HCT116 (cell line): Measurements from ENCODE around the gene SLC44A4. TPM values are rescaled to one million over a fixed set of nuclear protein-coding genes. Genes with fewer than 3 reads are reported as not detected.
"Not testable (repeated sequence)": the region's sequence is repeated elsewhere in the genome, so short reads cannot be mapped to it uniquely, and the experiment has no call there.

Source experiments
- ATAC-seq: fragments of 200-7000 bp; cut with Tn5 transposase; 2 replicates; pipeline ENCODE4 v1.9.1; 2020; ENCODE audit warnings: mild to moderate bottlenecking, moderate library complexity
- BruUV-seq: library from RNA; stranded (reverse); fragments of 400-500 nt; replicated peaks from 2 replicates; lab custom pipeline; 2021; lab: Mats Ljungman, UMichigan
- CTCF ChIA-PET: fragments of 300-600 bp; sonication (Branson Sonifier 250); formaldehyde crosslinking; loops from one replicate; lab custom pipeline; 2021; ENCODE audit warnings: antibody characterized with exemption; lab: Charles Lee
- POLR2A ChIA-PET: fragments of 300-600, 350-600 bp; sonication (Branson Sonifier 250); formaldehyde crosslinking; loops from one replicate; lab custom pipeline; 2021; ENCODE audit warnings: antibody characterized with exemption; lab: Charles Lee
- RAD21 ChIA-PET, 2 experiments: fragments of 300-600 bp; sonication (Branson Sonifier 250); formaldehyde crosslinking; loops; one replicate each; lab custom pipeline; 2023; ENCODE audit warnings: low total read pairs in 2 of 2; ENCODE audit not compliant: uncharacterized antibody in 2 of 2, unreplicated experiment in 2 of 2, low non-redundant PET in 1 of 2; lab: Charles Lee
- DNase-seq: peaks from one replicate; pipeline ENCODE4 v3.0.0-alpha.2; 2010; ENCODE audit warnings: low read depth, low spot score
- H2AFZ ChIP-seq: fragments of 200-600 bp; shearing (Covaris generic), sonication (generic); 2 replicates; pipeline ENCODE4 v1.6.1; 2017; ENCODE audit warnings: low read depth, mixed run types, mixed read lengths, antibody characterized with exemption, low read length; ENCODE audit not compliant: poor library complexity, severe bottlenecking
- H3K27ac ChIP-seq: 2 replicates; pipeline ENCODE4 v1.5.1; 2012; ENCODE audit warnings: low read depth, low read length
- H3K27me3 ChIP-seq: fragments of 200-600 bp; sonication (generic); 2 replicates; pipeline ENCODE4 v1.6.1; 2016; ENCODE audit warnings: mixed run types, low read length, mixed read lengths; ENCODE audit not compliant: insufficient read depth
- H3K36me3 ChIP-seq, 2 experiments: fragments of 200-500 bp in 1 of 2; fragments of 200-600 bp in 1 of 2; sonication (Bioruptor generic) in 1 of 2; sonication (generic) in 1 of 2; 2 replicates each; pipeline versions ENCODE4 v1.5.1 to v1.6.1; 2014 to 2016; ENCODE audit warnings: low read length in 2 of 2, inconsistent platforms in 1 of 2, mixed read lengths in 1 of 2, mixed run types in 1 of 2; ENCODE audit not compliant: insufficient read depth in 2 of 2, control insufficient read depth in 1 of 2
- H3K4me1 ChIP-seq, 2 experiments: fragments of 200-600 bp in 1 of 2; sonication (generic) in 1 of 2; 2 replicates each; pipeline versions ENCODE4 v1.5.1 to v1.6.1; 2012 to 2017; ENCODE audit warnings: low read length in 2 of 2, inconsistent platforms in 1 of 2, mild to moderate bottlenecking in 1 of 2, mixed read lengths in 1 of 2, mixed run types in 1 of 2, moderate library complexity in 1 of 2; ENCODE audit not compliant: insufficient read depth in 2 of 2, control insufficient read depth in 1 of 2
- H3K4me2 ChIP-seq: fragments of 200-600 bp; sonication (generic); 2 replicates; pipeline ENCODE4 v1.6.1; 2017; ENCODE audit warnings: mixed run types, low read length, mixed read lengths
- H3K4me3 ChIP-seq, 2 experiments: fragments of 200-600 bp in 1 of 2; sonication (generic) in 1 of 2; replicated peaks in 1 of 2; 2 replicates each; pipeline ENCODE4 v1.5.1; 2011 to 2016; ENCODE audit warnings: low read length in 2 of 2, control low read depth in 1 of 2, low read depth in 1 of 2, mild to moderate bottlenecking in 1 of 2, mixed read lengths in 1 of 2, mixed run types in 1 of 2
- H3K79me2 ChIP-seq: fragments of 200-600 bp; sonication (generic); 2 replicates; pipeline ENCODE4 v1.6.1; 2017; ENCODE audit warnings: mild to moderate bottlenecking, mixed run types, low read length, moderate library complexity, mixed read lengths; ENCODE audit not compliant: insufficient read depth
- H3K9ac ChIP-seq: fragments of 200-600 bp; sonication (generic); 2 replicates; pipeline ENCODE4 v1.6.1; 2016; ENCODE audit warnings: low read length, mixed read lengths
- H3K9me2 ChIP-seq: fragments of 200-600 bp; sonication (generic), shearing (Covaris generic); 2 replicates; pipeline ENCODE4 v1.6.1; 2017; ENCODE audit warnings: mixed run types, mild to moderate bottlenecking, moderate library complexity; ENCODE audit not compliant: insufficient read depth
- H3K9me3 ChIP-seq, 2 experiments: fragments of 200-500 bp in 1 of 2; fragments of 200-600 bp in 1 of 2; sonication (Bioruptor generic) in 1 of 2; sonication (generic) in 1 of 2; 2 replicates each; pipeline ENCODE4 v1.6.1; 2014 to 2017; ENCODE audit warnings: low read length in 2 of 2, mixed read lengths in 2 of 2, inconsistent platforms in 1 of 2, low read depth in 1 of 2, mild to moderate bottlenecking in 1 of 2, mixed run types in 1 of 2, moderate library complexity in 1 of 2; ENCODE audit not compliant: control insufficient read depth in 1 of 2, insufficient read depth in 1 of 2
- H4K20me1 ChIP-seq: fragments of 200-600 bp; sonication (generic), shearing (Covaris generic); 2 replicates; pipeline ENCODE4 v1.6.1; 2017; ENCODE audit warnings: mixed run types, mild to moderate bottlenecking, moderate library complexity; ENCODE audit not compliant: insufficient read depth
- CBX3 ChIP-seq: IDR thresholded peaks from 2 replicates; pipeline ENCODE4 v1.6.1; 2012; ENCODE audit warnings: low read depth
- CEBPB ChIP-seq: IDR thresholded peaks from 2 replicates; pipeline ENCODE4 v1.6.1; 2012; ENCODE audit warnings: low read depth
- EZH2 ChIP-seq: fragments of 200-600 bp; sonication (generic); IDR thresholded peaks from 2 replicates; pipeline ENCODE4 v1.6.1; 2017; ENCODE audit warnings: antibody characterized with exemption, mixed run types
- SRF ChIP-seq: IDR thresholded peaks from 2 replicates; pipeline ENCODE4 v1.6.1; 2012; ENCODE audit warnings: low read depth
- TCF7L2 ChIP-seq: IDR thresholded peaks from 2 replicates; pipeline ENCODE4 v1.7.0; 2011; ENCODE audit warnings: borderline replicate concordance, inconsistent platforms; ENCODE audit not compliant: insufficient read depth, insufficient read length; ENCODE audit errors: extremely low read depth
- ZBTB33 ChIP-seq: IDR thresholded peaks from 2 replicates; pipeline ENCODE4 v1.6.1; 2011; ENCODE audit warnings: mild to moderate bottlenecking, low read length, moderate library complexity; ENCODE audit not compliant: insufficient replicate concordance; ENCODE audit errors: extremely low read depth
- ZFX ChIP-seq: fragments of 450-650 bp; IDR thresholded peaks from 2 replicates; pipeline ENCODE4 v1.6.1; 2017
- ZNF274 ChIP-seq: fragments of 200-500 bp; sonication (Bioruptor generic); IDR thresholded peaks from 2 replicates; pipeline ENCODE4 v1.6.1; 2014; ENCODE audit warnings: mild to moderate bottlenecking, low read depth, low read length, inconsistent platforms
- intact Hi-C: fragments of 100-400 bp; cut with micrococcal nuclease; formaldehyde crosslinking; loops from 2 replicates; pipeline ENCODE4 v1.10.0; 2022
- total RNA-seq: library from RNA; stranded (reverse); gene quantifications from one replicate; pipeline ENCODE4 v1.2.1, GENCODE V29; 2021; ENCODE audit not compliant: unreplicated experiment
- TF ChIP-seq, protein P1 (sequence below): IDR thresholded peaks from 2 replicates; pipeline ENCODE4 v1.6.1; 2012
- TF ChIP-seq, protein P2 (sequence below): IDR thresholded peaks from 2 replicates; pipeline ENCODE4 v1.6.1; 2012; ENCODE audit warnings: low read depth

Gene SLC44A4
- total RNA-seq, 1 experiment from 2014 or later, result 0.74 TPM

GRCh38 chr6:31864123-31864562 is 14.7 kb downstream of the SLC44A4 start:
- H3K9me2 ChIP-seq, DNase-seq, RAD21 ChIA-PET, ATAC-seq, H3K9me3 ChIP-seq, H3K36me3 ChIP-seq, H2AFZ ChIP-seq, BruUV-seq, H3K27me3 ChIP-seq, H3K79me2 ChIP-seq, H4K20me1 ChIP-seq, intact Hi-C loops: not testable (repeated sequence)
- Histone ChIP-seq H3K4me1 (peaks cover 0 to 34% of the 10 kb centered on the region in 2 experiments; a peak in 3 of 4 replicates), H3K4me2 (peak overlapping the region; percentile 95), H3K9ac (peak overlapping the region; percentile 70), H3K27ac (peak overlapping the region; percentile 41), H3K4me3 (peak overlapping the region; percentile 66 to 77)
- ChIA-PET POLR2A (interaction anchor here (0.6 to 2.0 kb wide), 4 partner anchors 31 to 57 kb away, joined by 4 to 17 read pairs (median 6); partner anchors contain the start of genes HSPA1B and LSM2), CTCF (interaction anchor here (0.7 to 1.2 kb wide), 2 partner anchors 88 to 271 kb away, joined by 3 to 4 read pairs; no protein-coding TSS in a partner anchor)

DNA sequence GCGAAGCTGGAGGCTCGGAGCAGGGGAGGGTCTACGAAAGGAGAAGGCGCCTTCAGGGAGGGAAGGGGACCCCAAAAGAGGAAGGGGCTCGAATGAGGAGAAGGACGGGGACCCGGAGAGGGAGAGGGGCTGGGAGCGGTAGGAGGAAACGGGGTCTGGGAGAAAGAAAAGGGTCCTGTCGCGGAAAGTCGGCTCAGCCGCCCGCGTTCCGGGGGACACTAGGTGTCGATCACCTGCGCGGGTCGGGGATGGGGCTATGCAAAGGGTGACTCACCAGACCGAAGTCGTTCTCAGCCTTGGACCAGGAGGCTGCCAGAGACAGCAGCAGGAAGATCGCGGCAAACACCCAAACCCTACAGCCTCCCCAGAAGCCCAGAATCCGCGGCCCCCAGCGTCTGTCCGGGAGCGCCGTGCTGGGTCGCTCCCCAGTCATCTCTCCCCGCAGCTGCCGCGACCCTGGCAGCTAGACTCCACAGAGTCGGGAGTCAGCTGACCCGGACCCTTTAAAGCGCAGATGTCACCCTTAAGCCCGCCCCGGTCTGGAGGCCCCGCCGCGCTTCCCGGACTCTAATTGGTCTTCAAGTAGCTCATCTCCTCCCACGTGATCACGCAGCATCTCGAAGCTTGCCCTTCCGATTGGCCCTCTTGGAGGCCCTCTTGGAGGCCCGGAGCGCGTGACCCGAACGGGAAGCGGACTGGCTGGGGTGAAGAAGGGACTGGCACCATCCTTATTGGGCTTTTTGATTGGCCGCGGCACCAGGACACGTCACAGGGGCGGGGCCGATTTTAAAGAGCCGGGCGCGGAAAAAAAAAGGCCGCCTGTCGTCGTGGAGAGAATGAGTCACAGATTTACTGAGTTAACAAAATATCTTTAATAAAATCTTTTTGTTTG is 16.2 kb downstream of the SLC44A4 start, which contains the start of gene NEU1:
NEU1 (minus strand) TSS at position 478 of the 892 bp plus-strand sequence; CDS start at position 433, 45 bp downstream.
- RAD21 ChIA-PET, result interaction anchor here in 1 of 2 experiments (0.9 kb wide), 1 partner anchor 90 kb away, joined by 4 read pairs; no protein-coding TSS in a partner anchor
- no peaks in the 10 kb centered on the region for H3K9me3 ChIP-seq
- no TSS peak for BruUV-seq
- H3K4me1 ChIP-seq, result peaks cover 0 to 31% of the 10 kb centered on the region in 2 experiments; a peak in 3 of 4 replicates
- H3K4me2 ChIP-seq, result peak within 1 kb of the TSS; percentile 95
- peak within 1 kb of the TSS; percentile 70 for H3K9ac ChIP-seq
- peak within 1 kb of the TSS; percentile 78 to 79 for H3K4me3 ChIP-seq
- no peaks in the 10 kb centered on the region for H3K36me3 ChIP-seq
- no peaks in the 10 kb centered on the region for H3K9me2 ChIP-seq
- no peaks in the 10 kb centered on the region for H3K27me3 ChIP-seq
- H3K79me2 ChIP-seq, result no peaks in the 10 kb centered on the region
- peak; percentile 100 for DNase-seq
- peak; percentile 96 for ATAC-seq
- H3K27ac ChIP-seq, result peak within 1 kb of the TSS; percentile 41
- no peaks in the 10 kb centered on the region for H4K20me1 ChIP-seq
- POLR2A ChIA-PET, result interaction anchor here (0.6 to 2.0 kb wide), 28 partner anchors 10 to 334 kb away, joined by 3 to 17 read pairs (median 4); partner anchors contain the start of genes ATP6V1G2, DXO, HSPA1B and LSM2
- CTCF ChIA-PET, result interaction anchor here (0.6 to 1.2 kb wide), 8 partner anchors 36 to 172 kb away, joined by 3 to 5 read pairs (median 3); partner anchors contain the start of gene LSM2
- intact Hi-C loops, result loop anchor here (1.0 to 2.0 kb wide), 2 partner anchors 28 to 85 kb away; partner anchors contain the start of gene VWA7
- H2AFZ ChIP-seq, result no peak within 1 kb of the TSS
- TF ChIP-seq ZNF274, result no peak
- TF ChIP-seq, protein P1, sequence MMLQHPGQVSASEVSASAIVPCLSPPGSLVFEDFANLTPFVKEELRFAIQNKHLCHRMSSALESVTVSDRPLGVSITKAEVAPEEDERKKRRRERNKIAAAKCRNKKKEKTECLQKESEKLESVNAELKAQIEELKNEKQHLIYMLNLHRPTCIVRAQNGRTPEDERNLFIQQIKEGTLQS, result no peak
- no peak for TF ChIP-seq ZBTB33
- no peak for TF ChIP-seq ZFX
- no peak for TF ChIP-seq CBX3
- no peak for TF ChIP-seq CEBPB
- no peak for TF ChIP-seq EZH2
- TF ChIP-seq TCF7L2, result no peak
- TF ChIP-seq SRF, result no peak
- TF ChIP-seq, protein P2, sequence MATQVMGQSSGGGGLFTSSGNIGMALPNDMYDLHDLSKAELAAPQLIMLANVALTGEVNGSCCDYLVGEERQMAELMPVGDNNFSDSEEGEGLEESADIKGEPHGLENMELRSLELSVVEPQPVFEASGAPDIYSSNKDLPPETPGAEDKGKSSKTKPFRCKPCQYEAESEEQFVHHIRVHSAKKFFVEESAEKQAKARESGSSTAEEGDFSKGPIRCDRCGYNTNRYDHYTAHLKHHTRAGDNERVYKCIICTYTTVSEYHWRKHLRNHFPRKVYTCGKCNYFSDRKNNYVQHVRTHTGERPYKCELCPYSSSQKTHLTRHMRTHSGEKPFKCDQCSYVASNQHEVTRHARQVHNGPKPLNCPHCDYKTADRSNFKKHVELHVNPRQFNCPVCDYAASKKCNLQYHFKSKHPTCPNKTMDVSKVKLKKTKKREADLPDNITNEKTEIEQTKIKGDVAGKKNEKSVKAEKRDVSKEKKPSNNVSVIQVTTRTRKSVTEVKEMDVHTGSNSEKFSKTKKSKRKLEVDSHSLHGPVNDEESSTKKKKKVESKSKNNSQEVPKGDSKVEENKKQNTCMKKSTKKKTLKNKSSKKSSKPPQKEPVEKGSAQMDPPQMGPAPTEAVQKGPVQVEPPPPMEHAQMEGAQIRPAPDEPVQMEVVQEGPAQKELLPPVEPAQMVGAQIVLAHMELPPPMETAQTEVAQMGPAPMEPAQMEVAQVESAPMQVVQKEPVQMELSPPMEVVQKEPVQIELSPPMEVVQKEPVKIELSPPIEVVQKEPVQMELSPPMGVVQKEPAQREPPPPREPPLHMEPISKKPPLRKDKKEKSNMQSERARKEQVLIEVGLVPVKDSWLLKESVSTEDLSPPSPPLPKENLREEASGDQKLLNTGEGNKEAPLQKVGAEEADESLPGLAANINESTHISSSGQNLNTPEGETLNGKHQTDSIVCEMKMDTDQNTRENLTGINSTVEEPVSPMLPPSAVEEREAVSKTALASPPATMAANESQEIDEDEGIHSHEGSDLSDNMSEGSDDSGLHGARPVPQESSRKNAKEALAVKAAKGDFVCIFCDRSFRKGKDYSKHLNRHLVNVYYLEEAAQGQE, result no peak
